Fibroblast of pulmonary artery (primary cell): ENCODE data around the gene CLDN24.

Experiments used
- DNase-seq: peaks from one replicate; pipeline ENCODE4 v3.0.0-alpha.2; 2010; ENCODE audit warnings: low read depth
- H3K4me3 ChIP-seq: replicated peaks from 2 replicates; pipeline ENCODE4 v1.5.1; 2011; ENCODE audit warnings: low read depth, mild to moderate bottlenecking, control low read depth, low read length, moderate library complexity
- TF ChIP-seq, protein P1 (sequence below): IDR thresholded peaks from 2 replicates; pipeline ENCODE4 v1.5.1; 2011; ENCODE audit warnings: mild to moderate bottlenecking, control low read depth, low read length, inconsistent platforms; ENCODE audit errors: missing control alignments

The CLDN24 gene

DNA sequence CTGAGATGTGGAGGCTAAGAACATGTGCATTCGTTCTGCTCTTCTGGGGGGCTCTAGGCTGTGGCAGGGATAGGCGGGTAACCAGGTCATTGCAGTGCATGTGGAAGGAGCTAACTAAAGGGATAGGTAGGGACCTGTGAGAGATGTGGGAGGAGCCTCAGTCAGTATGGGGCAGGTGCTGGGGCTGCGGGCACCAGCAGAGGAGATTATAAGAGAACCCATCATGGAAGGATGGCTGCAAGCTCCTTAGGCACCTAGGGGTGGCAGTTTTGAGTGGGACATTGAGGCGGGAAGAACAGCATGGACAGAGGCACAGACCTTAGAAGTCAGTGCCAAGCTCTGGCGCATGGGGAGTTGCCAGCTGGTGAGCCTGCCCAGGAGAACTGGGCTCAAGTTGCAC is 9.4 kb downstream of the CLDN24 start:
- no peak for DNase-seq

DNA sequence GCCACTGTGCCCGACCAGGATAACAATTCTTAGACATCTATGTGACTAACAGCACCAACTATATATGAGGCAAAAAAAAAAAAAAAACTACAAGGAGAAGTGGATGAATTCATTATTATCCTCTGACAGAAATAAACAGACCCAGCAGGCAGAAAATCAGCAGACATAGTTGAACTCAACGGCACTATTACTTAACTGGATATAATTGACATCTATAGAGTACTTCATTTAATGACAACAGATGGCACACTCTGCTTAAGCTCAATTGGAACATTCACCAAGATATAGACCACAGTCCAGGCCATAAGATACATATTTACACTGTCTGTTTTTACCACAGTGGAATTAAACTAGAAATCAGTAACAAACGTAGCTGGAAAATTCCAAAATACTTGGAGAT is 15.4 kb downstream of the CLDN24 start:
- TF ChIP-seq, protein P1, sequence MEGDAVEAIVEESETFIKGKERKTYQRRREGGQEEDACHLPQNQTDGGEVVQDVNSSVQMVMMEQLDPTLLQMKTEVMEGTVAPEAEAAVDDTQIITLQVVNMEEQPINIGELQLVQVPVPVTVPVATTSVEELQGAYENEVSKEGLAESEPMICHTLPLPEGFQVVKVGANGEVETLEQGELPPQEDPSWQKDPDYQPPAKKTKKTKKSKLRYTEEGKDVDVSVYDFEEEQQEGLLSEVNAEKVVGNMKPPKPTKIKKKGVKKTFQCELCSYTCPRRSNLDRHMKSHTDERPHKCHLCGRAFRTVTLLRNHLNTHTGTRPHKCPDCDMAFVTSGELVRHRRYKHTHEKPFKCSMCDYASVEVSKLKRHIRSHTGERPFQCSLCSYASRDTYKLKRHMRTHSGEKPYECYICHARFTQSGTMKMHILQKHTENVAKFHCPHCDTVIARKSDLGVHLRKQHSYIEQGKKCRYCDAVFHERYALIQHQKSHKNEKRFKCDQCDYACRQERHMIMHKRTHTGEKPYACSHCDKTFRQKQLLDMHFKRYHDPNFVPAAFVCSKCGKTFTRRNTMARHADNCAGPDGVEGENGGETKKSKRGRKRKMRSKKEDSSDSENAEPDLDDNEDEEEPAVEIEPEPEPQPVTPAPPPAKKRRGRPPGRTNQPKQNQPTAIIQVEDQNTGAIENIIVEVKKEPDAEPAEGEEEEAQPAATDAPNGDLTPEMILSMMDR: no peak
- DNase-seq: no peak
- no peak overlapping the region for H3K4me3 ChIP-seq

More for the DNA sequence above, 9.4 kb downstream of the CLDN24 start:
- TF ChIP-seq, protein P1: no peak
- H3K4me3 ChIP-seq: no peak overlapping the region

DNA sequence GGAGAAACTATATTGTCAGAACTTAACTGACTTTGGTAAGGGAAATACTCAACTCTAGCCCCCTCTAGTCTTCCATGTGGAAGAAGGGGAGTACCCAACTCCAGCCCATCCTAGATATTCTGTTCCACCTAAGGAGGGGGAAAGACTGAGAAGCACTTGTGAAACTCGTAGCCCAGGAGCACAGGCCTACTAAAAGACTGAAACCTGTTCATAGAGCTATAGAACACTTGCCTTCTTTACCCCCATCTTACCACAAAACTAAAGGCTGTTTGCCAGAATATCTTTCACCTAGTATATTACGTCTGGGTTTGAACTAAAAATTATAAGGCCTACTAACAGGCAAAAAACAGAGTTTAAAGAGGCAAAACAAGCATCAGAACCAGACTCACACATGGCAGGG is 17.7 kb downstream of the CLDN24 start:
- no peak for DNase-seq
- TF ChIP-seq, protein P1: no peak
- H3K4me3 ChIP-seq: no peak overlapping the region

DNA sequence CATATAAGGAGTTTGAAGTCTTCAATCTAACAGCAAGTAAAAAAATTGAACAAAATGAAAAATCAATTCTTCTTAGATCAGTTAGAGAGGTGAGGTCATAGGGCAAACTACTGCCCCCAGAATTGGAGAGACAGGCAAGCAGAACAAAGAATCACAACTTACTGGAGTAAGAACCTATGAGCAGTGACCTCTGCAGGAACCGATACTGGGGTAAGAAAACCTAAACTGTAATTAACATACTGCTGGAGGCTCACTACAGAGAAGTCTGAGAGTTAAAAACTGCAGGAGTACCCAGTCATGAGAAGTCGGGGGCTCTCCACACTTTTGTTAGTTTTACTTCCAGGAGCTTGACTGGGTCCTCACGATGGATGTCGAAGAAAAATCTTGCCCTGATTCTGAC is 18.2 kb downstream of the CLDN24 start:
- TF ChIP-seq, protein P1: no peak
- DNase-seq: no peak
- H3K4me3 ChIP-seq: no peak overlapping the region

DNA sequence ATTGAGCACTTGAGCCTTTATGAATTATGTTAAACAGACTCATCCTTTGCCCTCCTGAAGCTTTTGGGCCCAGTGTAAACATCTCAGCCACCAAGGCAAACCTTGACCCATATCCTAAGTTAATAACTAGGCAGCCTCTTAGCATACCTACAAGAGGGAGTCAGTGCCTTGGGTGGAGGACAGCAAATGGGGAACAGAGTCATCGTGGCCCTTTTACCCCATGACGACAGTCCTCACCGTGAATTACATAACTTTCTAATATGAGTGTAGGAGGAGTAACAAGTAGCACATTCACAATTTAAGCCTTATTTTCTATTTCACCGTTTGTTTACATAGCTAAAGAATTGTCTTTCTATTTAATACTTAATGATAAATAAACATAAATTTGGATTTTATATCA is 18.9 kb downstream of the CLDN24 start:
- TF ChIP-seq, protein P1: no peak
- no peak for DNase-seq

DNA sequence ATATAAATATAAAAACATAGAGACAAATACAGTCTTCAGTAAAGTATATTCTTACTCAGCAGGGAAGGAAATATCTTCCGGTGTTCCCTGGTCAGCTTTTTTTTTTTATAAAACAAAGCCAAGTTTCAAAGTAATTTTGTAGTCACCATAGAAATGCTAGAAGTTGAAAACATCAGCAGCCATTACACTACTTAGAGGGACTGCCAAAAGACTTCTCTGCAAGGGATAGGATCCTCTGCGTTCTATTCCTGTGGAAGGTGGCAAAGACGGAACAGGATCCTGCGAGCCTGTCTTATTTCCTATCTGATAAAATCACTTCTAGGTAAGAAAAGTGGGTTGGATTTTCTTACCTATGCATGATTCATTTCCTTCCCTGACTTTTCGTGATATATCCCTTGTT is 21.6 kb downstream of the CLDN24 start:
- DNase-seq: no peak
- no peak overlapping the region for H3K4me3 ChIP-seq
- TF ChIP-seq, protein P1: no peak

More for the DNA sequence above, 18.9 kb downstream of the CLDN24 start:
- no peak overlapping the region for H3K4me3 ChIP-seq

DNA sequence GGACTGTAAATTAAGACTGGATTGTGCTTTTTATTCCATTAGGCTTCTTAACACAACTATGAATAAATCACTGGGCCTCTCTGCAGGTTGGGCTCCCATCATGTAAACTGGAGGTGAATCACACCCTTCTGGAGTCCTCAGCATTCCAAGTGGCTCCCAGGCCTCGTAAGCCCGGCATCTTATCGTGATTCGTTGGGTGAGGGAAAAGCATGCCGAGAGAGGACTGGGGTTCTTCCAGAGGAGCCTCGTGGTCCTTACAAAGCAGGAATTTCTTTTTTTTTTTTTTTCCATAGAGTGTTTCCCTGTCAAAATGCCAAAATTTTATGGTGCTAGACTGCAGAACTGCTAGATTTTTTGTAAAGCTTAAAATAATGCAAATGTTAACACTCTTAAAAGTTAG is 22.2 kb downstream of the CLDN24 start:
- peak; percentile 31 for DNase-seq
- TF ChIP-seq, protein P1: no peak
- H3K4me3 ChIP-seq: no peak overlapping the region
